HG03039 (cell line): ENCODE results near the gene ONECUT3.
"Not testable (repeated sequence)": the region's sequence is repeated elsewhere in the genome, so short reads cannot be mapped to it uniquely, and the experiment has no call there.

Experiments used
- ATAC-seq: cut with Tn5 transposase; IDR thresholded peaks from one replicate; pipeline ENCODE4 v1.9.1; 2021; ENCODE audit warnings: mild to moderate bottlenecking, moderate library complexity; ENCODE audit not compliant: unreplicated experiment

ONECUT3 gene

DNA sequence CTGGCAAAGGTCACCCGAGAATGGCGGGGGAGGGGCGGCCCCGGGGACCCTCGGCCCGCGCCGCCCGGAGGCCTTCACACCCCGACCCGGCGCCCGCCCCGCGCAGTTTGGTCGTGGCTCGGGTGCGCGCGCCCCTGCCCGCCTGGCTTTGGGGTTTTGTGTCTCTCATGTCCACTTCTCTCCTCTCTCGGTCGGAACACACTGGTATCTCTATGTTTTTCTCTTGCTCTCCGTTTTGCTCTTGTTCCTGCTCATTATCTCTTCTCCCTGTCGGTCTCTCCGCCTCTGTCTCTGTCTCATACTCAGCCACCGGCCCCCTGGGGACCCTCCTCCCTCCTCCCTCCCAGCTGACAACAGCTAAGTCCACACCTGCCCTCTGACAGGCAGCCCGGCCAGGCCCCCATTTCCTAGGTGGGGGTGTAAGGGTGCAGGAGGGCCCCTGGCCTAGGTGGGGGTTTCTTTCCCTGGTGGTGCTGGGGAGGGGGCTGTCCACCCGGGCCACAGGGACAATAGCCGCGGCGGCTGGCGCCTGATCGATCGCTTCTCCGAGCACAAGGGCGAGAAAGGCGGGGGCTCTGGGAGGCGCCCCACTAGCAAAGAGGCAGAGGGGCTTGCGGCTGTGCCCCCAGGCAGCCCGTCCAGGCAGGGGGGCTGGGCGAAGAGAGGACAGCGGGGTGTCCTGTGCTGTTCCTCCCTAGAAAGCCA is 2.3 kb downstream of the ONECUT3 start:
- no peak for ATAC-seq

DNA sequence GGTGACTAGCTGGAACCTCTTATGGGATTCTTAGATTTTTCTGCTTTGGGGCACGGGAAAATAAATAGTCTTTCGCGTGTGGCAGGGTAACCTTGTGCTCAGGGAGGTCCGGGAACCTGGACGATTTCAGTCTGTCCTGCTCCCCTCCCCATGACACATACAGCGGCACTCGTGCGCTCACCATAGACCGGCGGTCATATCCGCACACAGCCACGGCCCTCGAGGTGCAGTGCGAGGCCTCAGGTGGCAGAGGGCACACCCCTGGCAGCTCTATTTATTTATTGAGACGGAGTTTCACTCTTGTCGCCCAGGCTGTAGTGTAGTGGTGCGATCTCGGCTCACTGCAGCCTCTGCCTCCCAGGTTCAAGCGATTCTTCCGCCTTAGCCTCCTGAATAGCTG is 3.0 kb downstream of the ONECUT3 start:
- no peak for ATAC-seq

- no peak for ATAC-seq
These were observed 3.6 kb downstream of the ONECUT3 start for GRCh38 chr19:1756705-1757465.

DNA sequence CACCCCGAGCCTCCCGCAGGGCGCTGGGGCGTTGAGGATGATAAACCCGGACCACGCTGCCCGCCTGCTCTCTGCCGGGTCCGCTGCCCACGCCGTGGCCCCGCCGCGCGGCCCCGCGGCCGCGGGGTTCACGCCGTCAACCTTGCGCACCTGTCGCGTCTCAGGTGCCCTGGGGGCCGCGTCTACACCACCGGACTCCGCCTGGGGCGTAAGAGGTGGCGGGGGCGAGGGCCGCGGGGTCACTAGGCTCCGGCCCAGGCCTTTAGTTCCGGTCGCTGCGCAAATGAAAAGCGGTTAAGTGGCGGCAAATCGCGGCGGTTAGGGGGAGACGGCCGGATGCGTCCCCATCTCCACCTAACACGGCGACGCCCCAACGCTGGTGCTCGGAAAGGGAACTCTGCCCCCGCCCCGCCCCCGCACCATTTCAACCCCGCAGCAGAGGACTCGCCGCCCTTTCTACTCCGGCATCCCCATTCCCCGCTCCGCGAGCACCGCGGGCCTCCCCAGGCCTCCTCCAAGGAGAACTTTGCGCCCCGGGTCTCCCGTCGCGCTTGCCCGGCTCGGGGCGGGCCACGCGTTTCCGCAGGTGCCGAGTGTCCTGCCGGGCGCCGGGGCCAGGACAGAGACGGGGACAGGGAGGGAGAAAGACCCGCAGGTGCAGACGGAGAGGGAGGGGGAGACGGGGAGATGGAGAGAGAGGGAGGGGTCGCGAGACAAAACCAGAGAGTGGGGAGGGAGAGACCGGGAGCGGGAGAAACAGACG is 4.3 kb downstream of the ONECUT3 start:
- ATAC-seq, result no peak

- no peak for ATAC-seq
These were observed 4.9 kb downstream of the ONECUT3 start for GRCh38 chr19:1758231-1758577.

- no peak for ATAC-seq
These were observed 5.9 kb downstream of the ONECUT3 start for GRCh38 chr19:1758959-1759903.

GRCh38 chr19:1760020-1760419 is 6.7 kb downstream of the ONECUT3 start:
- ATAC-seq, result no peak

DNA sequence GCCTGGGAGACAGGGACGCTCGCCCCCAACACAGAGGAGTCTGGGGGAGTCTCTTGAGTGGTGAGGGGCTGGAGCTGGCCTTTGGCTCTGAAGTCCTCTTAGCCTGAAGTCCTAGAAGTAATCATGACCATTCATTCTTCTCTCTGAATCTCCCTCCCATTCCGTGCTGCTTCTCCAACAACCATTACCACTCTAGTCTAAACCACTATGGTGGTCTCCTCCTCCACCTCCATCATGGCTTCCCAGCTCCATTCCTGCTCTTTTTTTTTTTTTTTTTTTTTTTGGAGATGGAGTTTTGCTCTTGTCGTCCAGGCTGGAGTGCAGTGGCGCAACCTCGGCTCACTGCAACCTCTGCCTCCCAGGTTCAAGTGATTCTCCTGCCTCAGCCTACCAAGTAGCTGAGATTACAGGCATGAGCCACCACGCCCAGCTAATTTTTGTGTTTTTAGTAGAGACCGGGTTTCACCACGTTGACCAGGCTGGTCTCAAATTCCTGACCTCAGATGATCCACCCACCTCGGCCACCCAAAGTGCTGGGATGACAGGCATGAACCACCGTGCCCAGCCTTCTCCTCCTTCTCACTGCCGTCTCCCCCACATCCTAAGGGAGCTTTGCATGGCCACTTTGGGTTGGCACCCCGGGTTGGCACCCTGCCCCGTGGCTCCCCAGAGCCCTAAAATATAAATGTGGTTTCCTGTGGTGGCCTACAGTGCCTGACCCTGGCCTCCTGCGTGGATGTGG is 7.7 kb downstream of the ONECUT3 start:
- ATAC-seq, result not testable (repeated sequence)

DNA sequence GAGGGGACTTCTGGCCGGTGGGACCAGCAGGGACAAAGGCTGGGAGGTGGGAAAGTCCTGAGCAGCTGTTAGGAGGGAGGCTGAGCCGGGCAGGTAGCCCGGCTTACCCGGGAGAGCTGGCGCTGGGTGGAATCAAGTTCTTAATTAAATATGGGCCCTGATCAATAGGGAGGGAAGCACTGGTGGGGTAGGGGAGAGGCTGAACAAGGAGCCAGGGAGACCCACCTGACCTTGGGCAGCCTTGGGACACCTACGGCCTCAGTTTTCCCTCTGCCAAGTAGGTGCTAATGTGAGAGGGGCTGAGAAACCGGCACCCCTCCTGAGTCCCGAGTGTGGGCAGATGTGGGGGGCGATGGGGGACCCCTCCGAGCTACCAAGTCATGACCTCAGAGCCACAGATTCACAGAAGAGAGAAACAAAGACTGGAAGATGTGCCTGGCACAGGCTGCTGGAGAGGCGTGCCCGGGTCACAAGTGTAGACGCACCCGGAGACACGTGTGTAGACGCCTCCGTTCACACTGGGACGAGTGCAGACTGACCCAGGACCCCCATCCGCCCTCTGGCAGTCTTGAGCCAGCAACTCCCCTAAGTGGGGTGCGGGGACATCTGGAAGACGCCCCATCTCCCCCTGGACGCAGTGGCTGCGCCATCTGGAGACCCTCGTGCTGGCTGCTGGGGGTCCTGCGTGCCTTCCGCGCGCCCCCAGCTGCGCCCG is 8.4 kb downstream of the ONECUT3 start:
- no peak for ATAC-seq

GRCh38 chr19:1762243-1763117 is 9.2 kb downstream of the ONECUT3 start:
- no peak for ATAC-seq

GRCh38 chr19:1763648-1764639 is 10.6 kb downstream of the ONECUT3 start:
- ATAC-seq, result no peak

DNA sequence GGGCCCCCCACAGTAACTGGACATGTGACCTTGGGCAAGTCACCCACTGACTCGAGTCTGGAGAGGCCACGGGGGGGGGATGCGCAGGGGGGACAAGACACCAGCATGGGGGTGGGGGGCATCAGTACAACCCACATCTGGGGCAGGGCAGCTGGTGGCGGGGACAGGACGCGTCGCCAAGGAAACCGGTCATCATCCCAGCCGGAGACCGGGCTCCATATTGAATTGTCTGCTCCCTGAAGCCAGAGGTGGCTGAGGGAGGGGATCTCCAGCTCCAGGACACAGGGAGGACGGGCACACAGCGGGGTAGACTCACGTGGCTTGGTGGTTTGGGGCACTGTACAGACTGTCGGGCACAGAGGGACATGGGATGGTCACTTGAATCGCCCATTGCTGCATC is 11.4 kb downstream of the ONECUT3 start:
- ATAC-seq, result no peak

- ATAC-seq, result no peak
These were observed 12.1 kb downstream of the ONECUT3 start for GRCh38 chr19:1765232-1765903.

DNA sequence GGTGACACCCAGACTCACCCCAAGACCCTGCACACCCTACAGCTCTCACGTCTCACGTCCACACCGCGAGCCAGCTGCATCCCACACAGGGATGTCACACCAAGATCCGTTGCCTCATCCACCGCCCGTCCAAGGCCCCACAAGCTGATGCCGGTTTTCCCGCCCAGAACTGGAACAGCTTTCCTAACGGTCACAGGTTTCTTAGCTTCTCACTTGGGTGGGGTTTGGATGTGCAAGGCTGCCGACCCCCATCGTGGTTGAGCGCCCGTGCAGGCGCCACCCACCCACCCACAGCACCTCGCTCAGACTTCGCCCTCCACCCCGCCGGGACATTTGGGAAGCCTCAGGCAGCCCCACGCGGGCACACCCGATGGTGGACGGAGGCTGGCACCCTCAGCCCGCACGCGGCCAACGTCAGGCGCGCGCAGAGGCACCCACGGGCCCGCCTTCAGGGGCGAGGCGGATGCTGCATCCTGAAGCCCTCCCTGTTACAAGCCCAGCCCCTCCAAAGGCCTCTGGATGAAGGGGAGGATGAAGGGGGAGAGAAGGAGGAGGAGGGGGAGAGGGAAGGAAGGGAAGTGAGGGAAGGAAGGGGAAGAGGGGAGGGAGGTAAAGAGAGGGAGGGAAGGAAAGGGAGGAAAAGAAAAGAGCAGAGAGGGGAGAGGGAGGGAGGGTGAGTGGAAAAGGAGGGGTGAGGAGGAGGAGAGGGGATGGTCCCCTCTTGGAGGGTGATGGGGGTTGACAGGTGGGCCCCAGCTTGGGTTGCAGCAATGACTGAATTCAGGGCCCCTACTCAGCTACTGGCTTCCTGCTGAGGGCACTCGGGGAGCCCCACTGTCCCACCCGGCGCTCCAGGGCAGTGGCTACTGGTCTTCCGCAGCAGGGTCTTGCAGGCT is 12.8 kb downstream of the ONECUT3 start:
- no peak for ATAC-seq

- no peak for ATAC-seq
These were observed 13.6 kb downstream of the ONECUT3 start for GRCh38 chr19:1766800-1767352.
